H1 (cell line): ENCODE measurements around the gene CLASP2. TPM values are rescaled to one million over a fixed set of nuclear protein-coding genes. Genes with fewer than 3 reads are reported as not detected.

Experiments used
- PHF8 ChIP-seq: fragments of 200-600 bp; sonication (generic); conservative IDR thresholded peaks from 2 replicates; pipeline ENCODE4 v1.7.1; 2012; ENCODE audit warnings: low read depth, mild to moderate bottlenecking, inconsistent platforms, low read length, moderate library complexity
- SIN3A ChIP-seq, 2 experiments: IDR thresholded peaks in 1 of 2; conservative IDR thresholded peaks in 1 of 2; 2 replicates each; pipeline ENCODE4 v1.6.1; 2011 to 2012; ENCODE audit warnings: low read length in 2 of 2, improper control_type of control experiment in 1 of 2, low read depth in 1 of 2, mild to moderate bottlenecking in 1 of 2
- SRF ChIP-seq: IDR thresholded peaks from 2 replicates; pipeline ENCODE4 v1.6.1; 2011; ENCODE audit warnings: mild to moderate bottlenecking, low read depth, low read length, moderate library complexity
- TAF1 ChIP-seq: IDR thresholded peaks from 2 replicates; pipeline ENCODE4 v1.6.1; 2011; ENCODE audit warnings: mild to moderate bottlenecking, low read depth, low read length
- ZNF274 ChIP-seq: IDR thresholded peaks from 2 replicates; pipeline ENCODE4 v1.7.0; 2012; ENCODE audit warnings: low read length, borderline replicate concordance; ENCODE audit errors: extremely low read depth
- polyA plus RNA-seq, 7 experiments: library from polyadenylated mRNA; depleted of rRNA in 3 of 7; stranded (reverse) in 5 of 7; unstranded in 2 of 7; fragments of >200 nt in 5 of 7; fragments of 200-250 nt in 2 of 7; gene quantifications; 1 replicate in 5 of 7; 2 replicates in 1 of 7; 4 replicates in 1 of 7; pipeline versions ENCODE4 v1.2.1 to v1.2.3, GENCODE V29; 2011 to 2013; ENCODE audit warnings: missing spikeins in 2 of 7, mixed read lengths in 2 of 7
- total RNA-seq: library from RNA; stranded (reverse); fragmentation: NEBNext Ultra II Directional; extraction: Animal tissue kit (Norgen Biotek cat#: 25700); gene quantifications from 2 replicates; pipeline ENCODE4 v1.2.1, GENCODE V29; 2021
- TF ChIP-seq, protein P1 (sequence below): fragments of 300-600 bp; sonication (generic); IDR thresholded peaks from 2 replicates; pipeline ENCODE4 v1.7.1; 2012; ENCODE audit warnings: low read length, moderate library complexity, mild to moderate bottlenecking, inconsistent platforms; ENCODE audit not compliant: insufficient replicate concordance
- TF ChIP-seq, protein P2 (sequence below): IDR thresholded peaks from 2 replicates; pipeline ENCODE4 v1.6.1; 2012; ENCODE audit warnings: inconsistent platforms
- TF ChIP-seq, protein P3 (sequence below): IDR thresholded peaks from 2 replicates; pipeline ENCODE4 v1.6.1; 2012; ENCODE audit warnings: inconsistent platforms

The CLASP2 gene
- total and polyA plus RNA-seq, 2 of the 8 experiments (the other 6 are each of a cell fraction or from before 2014, with no cell fraction given) = 21.7 to 58.0 TPM

DNA sequence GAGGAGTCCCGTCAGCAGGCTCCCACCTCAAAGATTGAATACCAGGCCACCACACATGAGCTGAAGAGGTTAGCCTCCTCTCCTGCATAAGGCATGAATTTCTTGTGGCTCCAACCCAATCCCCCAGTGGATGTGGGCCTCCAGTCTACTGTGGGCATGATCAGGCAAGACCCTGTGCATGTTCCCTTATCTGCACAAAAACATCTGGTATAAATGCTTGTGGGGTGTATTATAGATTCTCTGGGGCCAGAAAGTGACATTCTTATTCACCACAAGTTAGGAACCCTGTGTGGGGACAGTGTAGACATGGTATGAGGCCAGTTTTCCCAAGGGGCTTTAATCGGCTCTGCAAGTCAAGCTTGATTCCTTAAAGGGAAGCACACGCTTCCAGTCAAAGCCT is 259.6 kb downstream of the CLASP2 start (continued):
- TF ChIP-seq, protein P1, sequence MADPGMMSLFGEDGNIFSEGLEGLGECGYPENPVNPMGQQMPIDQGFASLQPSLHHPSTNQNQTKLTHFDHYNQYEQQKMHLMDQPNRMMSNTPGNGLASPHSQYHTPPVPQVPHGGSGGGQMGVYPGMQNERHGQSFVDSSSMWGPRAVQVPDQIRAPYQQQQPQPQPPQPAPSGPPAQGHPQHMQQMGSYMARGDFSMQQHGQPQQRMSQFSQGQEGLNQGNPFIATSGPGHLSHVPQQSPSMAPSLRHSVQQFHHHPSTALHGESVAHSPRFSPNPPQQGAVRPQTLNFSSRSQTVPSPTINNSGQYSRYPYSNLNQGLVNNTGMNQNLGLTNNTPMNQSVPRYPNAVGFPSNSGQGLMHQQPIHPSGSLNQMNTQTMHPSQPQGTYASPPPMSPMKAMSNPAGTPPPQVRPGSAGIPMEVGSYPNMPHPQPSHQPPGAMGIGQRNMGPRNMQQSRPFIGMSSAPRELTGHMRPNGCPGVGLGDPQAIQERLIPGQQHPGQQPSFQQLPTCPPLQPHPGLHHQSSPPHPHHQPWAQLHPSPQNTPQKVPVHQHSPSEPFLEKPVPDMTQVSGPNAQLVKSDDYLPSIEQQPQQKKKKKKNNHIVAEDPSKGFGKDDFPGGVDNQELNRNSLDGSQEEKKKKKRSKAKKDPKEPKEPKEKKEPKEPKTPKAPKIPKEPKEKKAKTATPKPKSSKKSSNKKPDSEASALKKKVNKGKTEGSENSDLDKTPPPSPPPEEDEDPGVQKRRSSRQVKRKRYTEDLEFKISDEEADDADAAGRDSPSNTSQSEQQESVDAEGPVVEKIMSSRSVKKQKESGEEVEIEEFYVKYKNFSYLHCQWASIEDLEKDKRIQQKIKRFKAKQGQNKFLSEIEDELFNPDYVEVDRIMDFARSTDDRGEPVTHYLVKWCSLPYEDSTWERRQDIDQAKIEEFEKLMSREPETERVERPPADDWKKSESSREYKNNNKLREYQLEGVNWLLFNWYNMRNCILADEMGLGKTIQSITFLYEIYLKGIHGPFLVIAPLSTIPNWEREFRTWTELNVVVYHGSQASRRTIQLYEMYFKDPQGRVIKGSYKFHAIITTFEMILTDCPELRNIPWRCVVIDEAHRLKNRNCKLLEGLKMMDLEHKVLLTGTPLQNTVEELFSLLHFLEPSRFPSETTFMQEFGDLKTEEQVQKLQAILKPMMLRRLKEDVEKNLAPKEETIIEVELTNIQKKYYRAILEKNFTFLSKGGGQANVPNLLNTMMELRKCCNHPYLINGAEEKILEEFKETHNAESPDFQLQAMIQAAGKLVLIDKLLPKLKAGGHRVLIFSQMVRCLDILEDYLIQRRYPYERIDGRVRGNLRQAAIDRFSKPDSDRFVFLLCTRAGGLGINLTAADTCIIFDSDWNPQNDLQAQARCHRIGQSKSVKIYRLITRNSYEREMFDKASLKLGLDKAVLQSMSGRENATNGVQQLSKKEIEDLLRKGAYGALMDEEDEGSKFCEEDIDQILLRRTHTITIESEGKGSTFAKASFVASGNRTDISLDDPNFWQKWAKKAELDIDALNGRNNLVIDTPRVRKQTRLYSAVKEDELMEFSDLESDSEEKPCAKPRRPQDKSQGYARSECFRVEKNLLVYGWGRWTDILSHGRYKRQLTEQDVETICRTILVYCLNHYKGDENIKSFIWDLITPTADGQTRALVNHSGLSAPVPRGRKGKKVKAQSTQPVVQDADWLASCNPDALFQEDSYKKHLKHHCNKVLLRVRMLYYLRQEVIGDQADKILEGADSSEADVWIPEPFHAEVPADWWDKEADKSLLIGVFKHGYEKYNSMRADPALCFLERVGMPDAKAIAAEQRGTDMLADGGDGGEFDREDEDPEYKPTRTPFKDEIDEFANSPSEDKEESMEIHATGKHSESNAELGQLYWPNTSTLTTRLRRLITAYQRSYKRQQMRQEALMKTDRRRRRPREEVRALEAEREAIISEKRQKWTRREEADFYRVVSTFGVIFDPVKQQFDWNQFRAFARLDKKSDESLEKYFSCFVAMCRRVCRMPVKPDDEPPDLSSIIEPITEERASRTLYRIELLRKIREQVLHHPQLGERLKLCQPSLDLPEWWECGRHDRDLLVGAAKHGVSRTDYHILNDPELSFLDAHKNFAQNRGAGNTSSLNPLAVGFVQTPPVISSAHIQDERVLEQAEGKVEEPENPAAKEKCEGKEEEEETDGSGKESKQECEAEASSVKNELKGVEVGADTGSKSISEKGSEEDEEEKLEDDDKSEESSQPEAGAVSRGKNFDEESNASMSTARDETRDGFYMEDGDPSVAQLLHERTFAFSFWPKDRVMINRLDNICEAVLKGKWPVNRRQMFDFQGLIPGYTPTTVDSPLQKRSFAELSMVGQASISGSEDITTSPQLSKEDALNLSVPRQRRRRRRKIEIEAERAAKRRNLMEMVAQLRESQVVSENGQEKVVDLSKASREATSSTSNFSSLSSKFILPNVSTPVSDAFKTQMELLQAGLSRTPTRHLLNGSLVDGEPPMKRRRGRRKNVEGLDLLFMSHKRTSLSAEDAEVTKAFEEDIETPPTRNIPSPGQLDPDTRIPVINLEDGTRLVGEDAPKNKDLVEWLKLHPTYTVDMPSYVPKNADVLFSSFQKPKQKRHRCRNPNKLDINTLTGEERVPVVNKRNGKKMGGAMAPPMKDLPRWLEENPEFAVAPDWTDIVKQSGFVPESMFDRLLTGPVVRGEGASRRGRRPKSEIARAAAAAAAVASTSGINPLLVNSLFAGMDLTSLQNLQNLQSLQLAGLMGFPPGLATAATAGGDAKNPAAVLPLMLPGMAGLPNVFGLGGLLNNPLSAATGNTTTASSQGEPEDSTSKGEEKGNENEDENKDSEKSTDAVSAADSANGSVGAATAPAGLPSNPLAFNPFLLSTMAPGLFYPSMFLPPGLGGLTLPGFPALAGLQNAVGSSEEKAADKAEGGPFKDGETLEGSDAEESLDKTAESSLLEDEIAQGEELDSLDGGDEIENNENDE = no peak
- TF ChIP-seq SRF (no peak), TAF1 (no peak), PHF8 (no peak), ZNF274 (no peak), SIN3A (conservative IDR thresholded peaks at IDR 0.05 in 1 of 2, IDR thresholded peaks at IDR 0.05 in 1 of 2; ENCODE audit: low read depth in 1 of 2, low read length in 2 of 2) (no peak)
- TF ChIP-seq, protein P2, sequence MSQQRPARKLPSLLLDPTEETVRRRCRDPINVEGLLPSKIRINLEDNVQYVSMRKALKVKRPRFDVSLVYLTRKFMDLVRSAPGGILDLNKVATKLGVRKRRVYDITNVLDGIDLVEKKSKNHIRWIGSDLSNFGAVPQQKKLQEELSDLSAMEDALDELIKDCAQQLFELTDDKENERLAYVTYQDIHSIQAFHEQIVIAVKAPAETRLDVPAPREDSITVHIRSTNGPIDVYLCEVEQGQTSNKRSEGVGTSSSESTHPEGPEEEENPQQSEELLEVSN = no peak
- TF ChIP-seq, protein P3, sequence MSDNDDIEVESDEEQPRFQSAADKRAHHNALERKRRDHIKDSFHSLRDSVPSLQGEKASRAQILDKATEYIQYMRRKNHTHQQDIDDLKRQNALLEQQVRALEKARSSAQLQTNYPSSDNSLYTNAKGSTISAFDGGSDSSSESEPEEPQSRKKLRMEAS = no peak
